Activated naive CD4-positive, alpha-beta T cell (primary cell): Measurements from ENCODE around the gene ADAM19.
A peak's percentile ranks its signal among the peaks of the same experiment; 100 is the strongest.
"Not testable (repeated sequence)": the region's sequence is repeated elsewhere in the genome, so short reads cannot be mapped to it uniquely, and the experiment has no call there.

Experiments used
- DNase-seq, 4 experiments: peaks; one replicate each; lab custom pipeline; 2025; lab: John Stamatoyannopoulos, UW

ADAM19 gene

GRCh38 chr5:157460921-157461792 lies 114.4 kb downstream of the ADAM19 start:
- no peak for DNase-seq

GRCh38 chr5:157459715-157460599 lies 115.6 kb downstream of the ADAM19 start, which contains the start of gene NIPAL4:
TSS of gene NIPAL4 (plus strand) at chr5:157460213. CDS start at chr5:157460321, 108 bp downstream.
- peak in 1 of 4 experiments; percentile 3 for DNase-seq

- no peak for DNase-seq
Measured at GRCh38 chr5:157458835-157459234, 116.7 kb downstream of the ADAM19 start.

GRCh38 chr5:157457391-157457790 lies 118.2 kb downstream of the ADAM19 start:
- no peak for DNase-seq

- DNase-seq = no peak
Measured at GRCh38 chr5:157456301-157456700, 119.3 kb downstream of the ADAM19 start.

GRCh38 chr5:157455057-157455456 lies 120.5 kb downstream of the ADAM19 start:
- DNase-seq = no peak

GRCh38 chr5:157454273-157454672 lies 121.3 kb downstream of the ADAM19 start:
- no peak for DNase-seq

GRCh38 chr5:157451806-157452205 lies 123.8 kb downstream of the ADAM19 start:
- DNase-seq = no peak

GRCh38 chr5:157450024-157450423 lies 125.6 kb downstream of the ADAM19 start:
- DNase-seq = no peak

- no peak for DNase-seq
Measured at GRCh38 chr5:157449011-157449723, 126.4 kb downstream of the ADAM19 start.

GRCh38 chr5:157447201-157447637 lies 128.4 kb downstream of the ADAM19 start:
- no peak for DNase-seq

- no peak for DNase-seq
Measured at GRCh38 chr5:157446412-157446935, 129.1 kb downstream of the ADAM19 start.

- DNase-seq = no peak
Measured at GRCh38 chr5:157445745-157446411, 129.7 kb downstream of the ADAM19 start.

- no peak for DNase-seq
Measured at GRCh38 chr5:157444224-157444623, 131.4 kb downstream of the ADAM19 start.

GRCh38 chr5:157443041-157443549 lies 132.5 kb downstream of the ADAM19 start:
- DNase-seq = no peak

- DNase-seq = no peak
Measured at GRCh38 chr5:157434096-157434495, 141.5 kb downstream of the ADAM19 start.

- no peak for DNase-seq
Measured at GRCh38 chr5:157431544-157432200, 143.9 kb downstream of the ADAM19 start.

- not testable (repeated sequence) for DNase-seq
Measured at GRCh38 chr5:157429920-157430319, 145.7 kb downstream of the ADAM19 start.
